Caco-2 (cell line): ENCODE data around the gene SEZ6. TPM values are rescaled to one million over a fixed set of nuclear protein-coding genes. Genes with fewer than 3 reads are reported as not detected.

Source experiments
- total RNA-seq: library from RNA; stranded (reverse); gene quantifications from 2 replicates; pipeline ENCODE4 v1.2.3, GENCODE V29; 2022

Gene SEZ6
- total RNA-seq, 1 experiment from 2014 or later = not detected

Other genes with a start within 250 kb of the SEZ6 start
- 37.6 and 39.5 TPM in 2 replicates for gene FAM222B, start 163.2 kb downstream of the SEZ6 start, total RNA-seq
- gene ERAL1, start 151.0 kb downstream of the SEZ6 start, total RNA-seq = 77.4 and 85.1 TPM in 2 replicates
- 182 and 189 TPM in 2 replicates for gene FLOT2, start 108.3 kb downstream of the SEZ6 start, total RNA-seq
- gene DHRS13, start 103.0 kb downstream of the SEZ6 start, total RNA-seq = 32.8 and 38.0 TPM in 2 replicates
- gene PHF12, start 54.5 kb downstream of the SEZ6 start, total RNA-seq = 49.9 and 56.5 TPM in 2 replicates
- 2.1 and 2.2 TPM in 2 replicates for gene PIPOX, start 37.1 kb upstream of the SEZ6 start, total RNA-seq
- 47.1 and 55.5 TPM in 2 replicates for gene MYO18A, start 174.4 kb upstream of the SEZ6 start, total RNA-seq
- gene CRYBA1, start 240.8 kb upstream of the SEZ6 start, total RNA-seq = not detected in 2 replicates